ENCODE data around the gene CDH8.

GRCh38 chr16:61713787-61714186 is 322.5 kb downstream of the CDH8 start:
- no peak for TF ChIP-seq CTCF (IDR thresholded peaks at IDR 0.05)
- no peak for TF ChIP-seq POLR2A (IDR thresholded peaks at IDR 0.05)
